Measurements from ENCODE around the gene PRR22. TPM values are rescaled to one million over a fixed set of nuclear protein-coding genes. Genes with fewer than 3 reads are reported as not detected.

The PRR22 gene
- under 0.01 and 0.19 TPM in 2 replicates for total RNA-seq

DNA sequence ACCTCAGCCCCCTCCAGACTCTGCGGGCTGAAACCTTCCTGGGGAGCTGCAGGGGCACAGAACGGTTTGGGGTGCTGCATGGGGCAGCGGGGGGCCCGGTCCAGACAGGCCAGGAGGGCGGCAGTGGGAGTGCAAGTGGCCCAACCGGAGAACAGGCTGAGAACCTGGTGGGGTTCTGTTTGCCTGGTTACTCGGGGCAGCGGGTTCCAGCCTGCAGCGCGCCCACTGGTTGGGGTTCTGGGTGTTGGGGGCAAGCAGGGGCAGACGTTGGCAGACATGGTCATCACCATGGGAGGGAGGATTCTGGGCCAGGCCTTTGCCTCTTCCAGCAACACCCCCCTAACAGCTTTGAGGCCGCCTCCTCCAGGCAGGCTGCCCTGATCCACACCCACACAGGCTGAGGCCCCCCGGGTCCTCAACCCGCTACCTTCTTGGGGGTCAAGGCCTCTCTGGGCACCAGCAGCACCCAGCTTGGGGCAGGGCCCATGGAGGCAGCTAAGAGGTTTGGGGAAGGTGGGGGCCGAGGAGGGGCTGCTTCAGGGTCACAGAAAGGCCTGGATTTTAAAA lies at the start of gene PRR22:
PRR22 (minus strand) TSS at position 166 of the 567 bp plus-strand sequence; CDS start at position 80, 86 bp downstream.

DNA sequence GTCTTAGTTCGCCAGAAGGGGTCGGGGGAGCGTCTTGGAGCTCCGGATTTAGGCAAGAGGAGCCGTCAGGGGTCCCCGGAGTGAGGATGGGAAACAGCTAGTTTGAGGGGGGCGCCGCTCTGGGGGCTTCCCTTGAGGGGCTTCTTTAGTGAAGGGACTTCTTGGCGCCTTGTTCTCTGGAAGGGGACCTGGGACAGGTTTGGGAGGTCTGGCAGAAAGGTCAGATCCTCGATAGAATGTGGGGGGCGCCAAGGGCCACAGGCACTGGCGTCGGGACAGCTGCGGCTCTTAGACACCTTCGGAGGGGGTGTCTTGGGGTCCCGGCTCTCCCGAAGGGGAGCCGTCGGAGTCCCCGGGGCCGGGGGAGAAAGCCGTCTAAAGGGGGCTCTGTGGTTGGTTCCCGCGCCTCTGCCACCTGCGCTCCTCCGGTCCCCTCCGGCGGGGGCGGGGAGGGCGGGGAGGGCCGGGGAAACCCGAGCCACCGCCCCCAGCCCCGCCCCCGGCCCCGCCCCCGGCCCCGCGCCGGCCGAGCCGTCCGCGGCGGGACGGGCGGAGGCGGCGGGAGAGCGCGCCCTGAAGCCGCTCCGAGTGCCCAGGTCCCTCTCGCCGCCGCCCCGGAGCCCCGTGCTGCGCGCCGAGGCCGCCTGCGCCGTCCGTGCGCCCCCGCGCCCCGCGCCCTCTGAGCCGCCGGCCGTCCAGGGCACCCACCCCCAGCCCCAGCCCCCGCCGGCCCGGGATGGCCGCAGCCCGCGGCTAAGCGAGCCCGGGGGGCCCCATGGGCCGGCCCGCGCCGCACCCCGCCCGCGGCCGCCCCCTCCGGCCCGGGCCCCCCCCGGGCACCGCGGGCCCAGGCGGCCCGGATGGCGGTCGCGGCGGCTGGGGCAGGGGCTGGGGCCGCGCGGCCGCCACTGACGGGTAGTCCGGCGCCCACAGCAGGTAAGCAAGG lies 20.2 kb upstream of the PRR22 start, which contains the start of gene NRTN:
NRTN (plus strand) TSS at position 552 of the 946 bp plus-strand sequence. CDS start 19,099 bp downstream, outside the sequence.

DNA sequence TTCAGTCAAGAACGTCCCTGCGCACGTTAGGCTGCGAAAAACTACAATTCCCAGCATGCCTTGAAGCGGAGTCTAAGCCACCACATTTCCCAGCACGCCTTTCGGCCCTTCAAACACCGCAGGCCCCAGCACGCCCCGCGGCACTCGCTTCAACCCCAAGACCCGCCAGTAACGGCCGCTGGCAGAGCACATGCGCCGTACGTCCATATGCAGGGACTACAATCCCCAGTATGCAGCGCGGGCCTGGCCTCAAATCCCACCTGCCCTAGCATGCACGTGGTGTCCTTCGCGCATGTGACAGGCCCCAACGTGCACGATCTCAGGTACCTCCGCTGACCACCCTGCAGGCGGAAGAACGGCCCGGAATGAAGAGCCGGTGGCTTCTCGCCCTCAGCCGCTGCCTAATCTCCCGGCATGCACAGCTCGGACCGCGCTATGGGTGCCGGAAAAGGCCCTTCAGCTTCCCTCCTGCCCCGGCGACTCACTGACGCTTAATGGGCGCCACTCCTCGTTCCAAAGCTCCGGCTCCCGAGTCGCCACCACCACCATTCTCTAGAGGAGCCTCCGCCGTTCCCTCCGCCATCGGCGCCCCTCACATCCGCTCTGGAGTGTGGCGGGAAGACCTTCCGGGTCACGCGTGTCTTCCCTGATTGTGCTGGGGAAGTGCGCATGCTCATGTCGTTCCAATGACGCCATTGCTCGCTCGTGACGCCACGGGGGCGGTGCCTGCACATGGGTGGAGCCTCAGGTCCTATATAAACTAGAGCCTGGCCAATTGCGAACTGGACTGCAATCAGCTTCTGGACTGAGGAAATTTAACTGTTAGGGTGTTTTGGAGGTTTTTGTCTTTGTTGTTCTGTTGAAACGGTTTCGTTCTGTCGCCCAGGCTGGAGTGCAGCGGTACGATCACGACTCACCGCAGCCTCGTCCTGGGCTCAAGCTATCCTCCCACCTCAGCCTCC lies 6.3 kb upstream of the PRR22 start, which contains the start of gene DUS3L:
DUS3L (minus strand) TSS at position 605 of the 962 bp plus-strand sequence; CDS start at position 583, 22 bp downstream.

Other genes starting within 250 kb of the PRR22 start
- 0.28 TPM in 1 of 2 replicates, not detected in the other for gene TINCR, start 216.8 kb downstream of the PRR22 start, total RNA-seq
- 37.8 and 41.4 TPM in 2 replicates for gene SAFB2, start 162.0 kb downstream of the PRR22 start, total RNA-seq
- 36.9 and 71.9 TPM in 2 replicates for gene SAFB, start 161.7 kb downstream of the PRR22 start, total RNA-seq
- 25.1 and 32.2 TPM in 2 replicates for gene MICOS13, start 104.2 kb downstream of the PRR22 start, total RNA-seq
- gene HSD11B1L, start 103.7 kb downstream of the PRR22 start, total RNA-seq, result 5.4 and 20.0 TPM in 2 replicates
- gene RPL36, start 94.5 kb downstream of the PRR22 start, total RNA-seq, result 522 and 545 TPM in 2 replicates
- gene LONP1, start 64.6 kb downstream of the PRR22 start, total RNA-seq, result 135 and 146 TPM in 2 replicates
- not detected in 2 replicates for gene CATSPERD, start 64.1 kb downstream of the PRR22 start, total RNA-seq
- gene DUS3L, start 6.4 kb upstream of the PRR22 start, total RNA-seq, result 21.4 and 44.1 TPM in 2 replicates
- gene NRTN, start 20.3 kb upstream of the PRR22 start, total RNA-seq, result 0.28 TPM in 1 of 2 replicates, not detected in the other
- gene FUT6, start 55.0 kb upstream of the PRR22 start, total RNA-seq, result not detected in 2 replicates
- under 0.01 TPM in 1 of 2 replicates, not detected in the other for gene FUT3, start 66.7 kb upstream of the PRR22 start, total RNA-seq
- gene FUT5, start 85.8 kb upstream of the PRR22 start, total RNA-seq, result not detected in 2 replicates
- 348 and 403 TPM in 2 replicates for gene NDUFA11, start 119.0 kb upstream of the PRR22 start, total RNA-seq
- gene VMAC, start 120.1 kb upstream of the PRR22 start, total RNA-seq, result 2.5 and 5.4 TPM in 2 replicates
- gene CAPS, start 129.5 kb upstream of the PRR22 start, total RNA-seq, result 2.1 and 3.7 TPM in 2 replicates
- gene RANBP3, start 193.4 kb upstream of the PRR22 start, total RNA-seq, result 30.4 and 36.2 TPM in 2 replicates

All from regular cardiac myocyte (primary cell).